NT2/D1 (cell line): Measurements from ENCODE around the gene MIF4GD.
"Not testable (repeated sequence)": the region's sequence is repeated elsewhere in the genome, so short reads cannot be mapped to it uniquely, and the experiment has no call there.

Source experiments
- DNase-seq: peaks from one replicate; pipeline ENCODE4 v3.0.0-alpha.2; 2011; ENCODE audit warnings: low read depth, low spot score
- H3K27me3 ChIP-seq: 2 replicates; pipeline ENCODE4 v1.6.0; 2011; ENCODE audit warnings: mild to moderate bottlenecking; ENCODE audit not compliant: insufficient read length, insufficient read depth
- H3K36me3 ChIP-seq: 2 replicates; pipeline ENCODE4 v1.6.1; 2011; ENCODE audit warnings: mild to moderate bottlenecking, low read length, mixed read lengths; ENCODE audit not compliant: insufficient read depth, insufficient read length
- H3K4me1 ChIP-seq: 2 replicates; pipeline ENCODE4 v1.5.1; 2011; ENCODE audit not compliant: insufficient read depth, insufficient read length
- H3K4me3 ChIP-seq: 2 replicates; pipeline ENCODE4 v1.5.1; 2011; ENCODE audit warnings: low read depth; ENCODE audit not compliant: insufficient read length
- H3K9ac ChIP-seq: 2 replicates; pipeline ENCODE4 v1.6.0; 2011; ENCODE audit warnings: low read depth; ENCODE audit not compliant: insufficient read length
- H3K9me3 ChIP-seq: 2 replicates; pipeline ENCODE4 v1.5.1; 2011; ENCODE audit warnings: mild to moderate bottlenecking, low read length; ENCODE audit not compliant: insufficient read depth
- SUZ12 ChIP-seq: IDR thresholded peaks from 2 replicates; pipeline ENCODE4 v1.6.1; 2011; ENCODE audit not compliant: insufficient read length, insufficient read depth; ENCODE audit errors: extremely low read depth
- YY1 ChIP-seq: IDR thresholded peaks from 2 replicates; pipeline ENCODE4 v1.6.1; 2011; ENCODE audit not compliant: insufficient read length, insufficient read depth
- ZNF274 ChIP-seq: IDR thresholded peaks from 2 replicates; pipeline ENCODE4 v1.6.1; 2011; ENCODE audit warnings: mild to moderate bottlenecking, low read depth, low read length

Gene MIF4GD

GRCh38 chr17:75295201-75296158 is 24.4 kb upstream of the MIF4GD start:
- DNase-seq, result no peak
- H3K9ac ChIP-seq, result no peak overlapping the region
- TF ChIP-seq ZNF274 (no peak), YY1 (no peak), SUZ12 (no peak)
- no peak overlapping the region for H3K4me3 ChIP-seq
- no peaks in the 10 kb centered on the region for H3K4me1 ChIP-seq
- H3K27me3 ChIP-seq, result no peaks in the 10 kb centered on the region
- H3K9me3 ChIP-seq, result no peaks in the 10 kb centered on the region
- no peaks in the 10 kb centered on the region for H3K36me3 ChIP-seq

DNA sequence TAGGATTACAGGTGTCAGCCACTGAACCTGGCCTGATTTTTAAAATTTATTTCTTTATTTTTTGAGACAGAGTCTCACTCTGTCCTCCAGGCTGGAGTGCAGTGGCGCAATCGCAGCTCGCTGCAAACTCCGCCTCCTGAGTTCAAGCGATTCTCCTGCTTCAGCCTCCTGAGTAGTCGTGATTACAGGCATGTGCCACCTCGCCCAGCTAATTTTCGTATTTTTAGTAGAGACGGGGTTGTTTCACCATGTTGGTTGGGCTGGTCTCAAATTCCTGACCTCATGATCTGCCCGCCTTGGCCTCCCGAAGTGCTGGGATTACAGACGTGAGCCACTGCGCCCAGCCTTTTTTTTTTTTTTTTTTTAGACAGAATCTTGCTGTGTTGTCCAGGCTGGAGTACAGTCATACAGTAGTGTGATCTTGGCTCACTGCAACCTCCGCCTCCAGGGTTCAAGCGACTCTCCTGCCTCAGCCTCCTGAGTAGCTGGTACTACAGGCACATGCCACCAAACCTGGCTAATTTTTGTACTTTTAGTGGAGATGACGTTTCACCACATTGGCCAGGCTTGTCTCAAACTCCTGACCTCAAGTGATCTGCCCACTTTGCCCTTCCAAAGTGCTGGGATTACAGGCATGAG is 21.9 kb upstream of the MIF4GD start:
- not testable (repeated sequence) for H3K9me3 ChIP-seq, DNase-seq, H3K27me3 ChIP-seq, H3K4me3 ChIP-seq, H3K9ac ChIP-seq, H3K4me1 ChIP-seq, H3K36me3 ChIP-seq

DNA sequence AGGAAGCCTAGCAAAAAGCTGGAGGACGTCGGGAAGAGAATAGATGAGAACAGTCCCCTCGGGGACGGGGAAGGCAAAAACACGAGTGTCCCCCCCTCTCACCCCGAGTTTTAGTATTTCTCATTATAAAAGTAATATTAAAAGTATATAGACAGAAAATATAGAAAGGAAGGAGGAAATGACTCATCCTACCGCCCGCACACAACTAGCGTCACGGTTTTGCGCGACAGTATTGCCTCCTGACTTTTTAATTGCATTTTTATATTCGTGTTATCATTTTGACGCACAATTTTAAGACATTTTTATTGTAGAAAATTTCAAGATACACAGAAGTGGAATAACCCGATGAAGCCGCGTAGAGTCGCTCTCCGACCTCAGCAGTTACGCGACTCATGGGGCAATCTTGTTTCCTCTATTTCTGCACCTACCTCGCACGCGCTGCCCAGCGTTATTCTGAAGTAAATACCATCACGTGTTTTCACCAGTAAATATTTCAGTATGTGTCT is 18.9 kb upstream of the MIF4GD start:
- Histone ChIP-seq H3K9me3 (no peaks in the 10 kb centered on the region), H3K4me3 (peak overlapping the region; percentile 93), H3K9ac (peak overlapping the region; percentile 74), H3K36me3 (peaks cover 23% of the 10 kb centered on the region), H3K27me3 (peaks cover 7% of the 10 kb centered on the region), H3K4me1 (no peaks in the 10 kb centered on the region)
- no peak for DNase-seq
- no peak for TF ChIP-seq ZNF274
- no peak for TF ChIP-seq SUZ12
- no peak for TF ChIP-seq YY1

GRCh38 chr17:75289115-75289831 is 18.2 kb upstream of the MIF4GD start, which contains the start of gene SLC25A19:
TSS of gene SLC25A19 (minus strand) at chr17:75289433. CDS start at chr17:75286764, 2,669 bp downstream.
- Histone ChIP-seq H3K4me1 (no peaks in the 10 kb centered on the region), H3K9ac (peak within 1 kb of the TSS; percentile 81), H3K27me3 (peaks cover 7% of the 10 kb centered on the region), H3K4me3 (peak within 1 kb of the TSS; percentile 93), H3K36me3 (peaks cover 26% of the 10 kb centered on the region), H3K9me3 (no peaks in the 10 kb centered on the region)
- TF ChIP-seq YY1 (no peak), SUZ12 (no peak)
- DNase-seq, result peak; percentile 97

DNA sequence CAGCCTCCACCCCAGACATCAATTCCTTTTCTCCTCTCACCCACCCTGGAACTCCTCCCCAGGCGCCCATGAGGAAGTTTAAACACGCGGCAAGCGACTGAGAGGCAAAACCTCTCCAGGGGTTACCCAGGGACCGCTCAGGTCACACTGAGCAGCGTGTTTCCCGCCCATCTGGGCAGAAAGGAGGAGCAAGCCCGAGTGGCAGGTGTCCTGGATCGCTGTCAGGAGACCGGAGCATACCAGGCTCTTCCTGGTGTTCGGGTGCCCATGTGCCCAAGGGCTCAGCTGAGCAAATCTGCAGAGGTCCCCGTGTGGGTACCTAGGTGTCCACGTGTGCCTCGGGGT is 17.7 kb upstream of the MIF4GD start:
- TF ChIP-seq SUZ12 (no peak), YY1 (no peak), ZNF274 (no peak)
- DNase-seq, result no peak
- no peaks in the 10 kb centered on the region for H3K9me3 ChIP-seq
- H3K27me3 ChIP-seq, result peaks cover 7% of the 10 kb centered on the region
- peaks cover 26% of the 10 kb centered on the region for H3K36me3 ChIP-seq
- no peaks in the 10 kb centered on the region for H3K4me1 ChIP-seq
- H3K9ac ChIP-seq, result peak overlapping the region; percentile 81
- peak overlapping the region; percentile 93 for H3K4me3 ChIP-seq

- TF ChIP-seq ZNF274, result no peak
- TF ChIP-seq SUZ12, result no peak
- Histone ChIP-seq H3K27me3 (peaks cover 7% of the 10 kb centered on the region), H3K9ac (no peak overlapping the region), H3K9me3 (no peaks in the 10 kb centered on the region), H3K36me3 (peaks cover 29% of the 10 kb centered on the region), H3K4me1 (no peaks in the 10 kb centered on the region), H3K4me3 (peak overlapping the region; percentile 93)
- DNase-seq, result no peak
These were observed 17.3 kb upstream of the MIF4GD start for GRCh38 chr17:75288359-75288758.

GRCh38 chr17:75287221-75287620 is 16.2 kb upstream of the MIF4GD start:
- peaks cover 34% of the 10 kb centered on the region for H3K36me3 ChIP-seq
- no peaks in the 10 kb centered on the region for H3K4me1 ChIP-seq
- H3K9me3 ChIP-seq, result no peaks in the 10 kb centered on the region
- H3K9ac ChIP-seq, result no peak overlapping the region
- TF ChIP-seq SUZ12 (no peak), ZNF274 (no peak), YY1 (no peak)
- DNase-seq, result no peak
- H3K27me3 ChIP-seq, result peaks cover 7% of the 10 kb centered on the region
- H3K4me3 ChIP-seq, result no peak overlapping the region
